GM19438 (cell line): ENCODE data around the gene AQP1.

Source experiments
- ATAC-seq: cut with Tn5 transposase; IDR thresholded peaks from one replicate; pipeline ENCODE4 v1.9.1; 2021; ENCODE audit warnings: low read depth; ENCODE audit not compliant: unreplicated experiment

The AQP1 gene

GRCh38 chr7:30905078-30906012 lies 6.3 kb upstream of the AQP1 start:
- ATAC-seq = no peak

- ATAC-seq = no peak
These were observed 5.6 kb upstream of the AQP1 start for GRCh38 chr7:30906014-30906413.

- ATAC-seq = no peak
These were observed 5.0 kb upstream of the AQP1 start for GRCh38 chr7:30906515-30907240.

GRCh38 chr7:30907527-30908267 lies 4.0 kb upstream of the AQP1 start:
- no peak for ATAC-seq

- no peak for ATAC-seq
These were observed 3.0 kb upstream of the AQP1 start for GRCh38 chr7:30908681-30909080.

- no peak for ATAC-seq
These were observed 2.2 kb upstream of the AQP1 start for GRCh38 chr7:30909431-30909830.

GRCh38 chr7:30910411-30911073 lies 1.1 kb upstream of the AQP1 start:
- no peak for ATAC-seq

GRCh38 chr7:30911133-30911532 lies 520 bp upstream of the AQP1 start:
- no peak for ATAC-seq

- ATAC-seq = no peak
These were observed 523 bp downstream of the AQP1 start for GRCh38 chr7:30912021-30912730.

- ATAC-seq = no peak
These were observed 1.0 kb downstream of the AQP1 start for GRCh38 chr7:30912731-30912985.

GRCh38 chr7:30912986-30913811 lies 1.5 kb downstream of the AQP1 start:
- ATAC-seq = no peak

GRCh38 chr7:30913821-30914515 lies 2.3 kb downstream of the AQP1 start:
- no peak for ATAC-seq

- no peak for ATAC-seq
These were observed 2.9 kb downstream of the AQP1 start for GRCh38 chr7:30914596-30914995.

GRCh38 chr7:30915005-30915601 lies 3.5 kb downstream of the AQP1 start:
- no peak for ATAC-seq

GRCh38 chr7:30915751-30916150 lies 4.1 kb downstream of the AQP1 start:
- ATAC-seq = no peak

GRCh38 chr7:30916255-30916654 lies 4.6 kb downstream of the AQP1 start:
- no peak for ATAC-seq

- no peak for ATAC-seq
These were observed 5.1 kb downstream of the AQP1 start for GRCh38 chr7:30916767-30917166.

- ATAC-seq = no peak
These were observed 5.7 kb downstream of the AQP1 start for GRCh38 chr7:30917216-30917893.
